Activated gamma-delta T cell (primary cell): ENCODE data around the gene UNC13B.
"Not testable (repeated sequence)": the region's sequence is repeated elsewhere in the genome, so short reads cannot be mapped to it uniquely, and the experiment has no call there.

Experiments used
- DNase-seq: peaks from one replicate; lab custom pipeline; 2025; lab: John Stamatoyannopoulos, UW

Gene UNC13B

DNA sequence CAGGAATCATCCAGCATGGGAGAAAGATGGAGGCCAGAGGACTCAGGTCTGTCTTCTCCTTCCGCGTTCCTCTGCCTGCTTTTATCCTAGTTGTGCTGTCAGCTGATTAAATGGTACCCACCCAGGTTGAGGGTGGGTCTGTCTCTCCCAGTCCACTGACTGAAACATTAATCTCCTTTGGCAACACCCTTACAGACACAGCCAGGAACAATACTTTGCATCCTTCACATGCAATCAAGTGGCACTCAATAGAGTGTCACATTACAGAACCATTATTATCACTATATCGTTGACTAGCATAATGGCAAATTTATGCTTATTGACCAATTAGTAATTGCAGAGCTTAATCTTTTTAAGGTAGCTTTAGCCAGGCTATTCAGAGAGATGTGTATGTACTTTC lies 64.8 kb downstream of the UNC13B start:
- no peak for DNase-seq

DNA sequence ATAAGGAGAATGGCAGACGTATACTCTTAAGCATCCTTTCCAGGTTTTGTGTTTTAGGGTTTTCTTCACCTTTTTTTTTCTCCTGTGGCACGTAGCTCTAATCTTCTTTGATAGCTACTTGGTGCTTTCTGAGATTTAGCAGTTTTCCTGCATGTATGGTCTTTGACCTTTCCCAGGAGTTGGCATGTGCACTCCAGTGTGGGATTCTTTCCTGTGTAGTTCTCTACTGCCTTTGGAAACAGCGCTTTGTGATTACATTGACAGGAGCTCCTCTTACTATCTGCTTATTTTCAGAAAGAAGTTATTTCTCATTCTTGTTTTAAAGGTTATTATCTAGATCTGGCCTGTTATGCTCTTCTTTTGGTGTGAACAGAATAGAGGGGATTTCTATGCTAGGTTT lies 65.5 kb downstream of the UNC13B start:
- no peak for DNase-seq

DNA sequence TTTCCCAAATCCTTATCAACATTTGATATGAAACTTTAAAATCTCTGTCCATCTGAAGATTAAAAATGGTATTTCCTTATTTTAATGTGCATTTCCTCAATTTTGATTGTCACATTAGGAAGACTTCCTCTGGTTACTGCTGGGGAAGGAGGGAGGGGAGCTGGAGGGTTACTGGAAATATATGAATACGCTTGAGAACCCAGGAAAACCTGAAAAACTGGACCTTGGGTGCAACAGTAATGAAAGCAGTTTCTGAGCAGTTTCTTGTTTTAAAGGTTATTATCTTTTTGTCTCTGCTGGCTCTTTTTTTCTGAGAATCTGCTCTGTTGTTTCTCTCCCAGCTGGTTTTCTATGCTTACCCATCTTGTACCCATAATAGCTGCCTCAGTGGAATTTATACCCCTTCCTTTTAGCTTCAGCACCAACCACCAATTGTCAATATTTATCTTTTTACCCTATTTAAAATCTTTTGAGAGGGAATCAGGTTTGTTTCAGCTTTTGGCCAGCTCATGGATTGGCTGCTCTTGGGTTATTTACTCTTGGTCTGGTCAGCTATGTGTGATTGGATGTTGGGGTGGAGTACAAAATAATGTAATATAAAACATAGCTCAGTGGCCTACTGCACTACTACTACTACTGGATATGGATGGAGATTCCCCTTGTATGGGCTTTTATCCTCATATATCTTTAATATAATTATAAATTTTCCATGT lies 67.4 kb downstream of the UNC13B start:
- no peak for DNase-seq

DNA sequence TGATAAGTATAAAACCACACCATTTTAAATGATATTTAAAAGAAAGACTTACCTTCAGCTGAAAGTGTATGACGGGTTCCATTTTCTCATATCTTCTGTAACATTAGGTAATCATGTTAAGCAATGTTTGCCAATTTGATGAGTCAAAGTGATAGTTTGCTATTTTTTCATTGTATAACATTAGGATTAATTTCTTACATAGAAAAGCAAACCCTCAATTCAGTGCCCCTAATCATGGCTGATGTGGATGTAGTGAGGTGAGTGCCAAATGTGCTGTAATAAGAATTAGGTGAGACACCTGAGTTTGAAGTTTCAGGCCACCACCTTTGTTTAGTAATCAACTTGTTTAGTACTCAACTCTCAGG lies 68.0 kb downstream of the UNC13B start:
- no peak for DNase-seq

DNA sequence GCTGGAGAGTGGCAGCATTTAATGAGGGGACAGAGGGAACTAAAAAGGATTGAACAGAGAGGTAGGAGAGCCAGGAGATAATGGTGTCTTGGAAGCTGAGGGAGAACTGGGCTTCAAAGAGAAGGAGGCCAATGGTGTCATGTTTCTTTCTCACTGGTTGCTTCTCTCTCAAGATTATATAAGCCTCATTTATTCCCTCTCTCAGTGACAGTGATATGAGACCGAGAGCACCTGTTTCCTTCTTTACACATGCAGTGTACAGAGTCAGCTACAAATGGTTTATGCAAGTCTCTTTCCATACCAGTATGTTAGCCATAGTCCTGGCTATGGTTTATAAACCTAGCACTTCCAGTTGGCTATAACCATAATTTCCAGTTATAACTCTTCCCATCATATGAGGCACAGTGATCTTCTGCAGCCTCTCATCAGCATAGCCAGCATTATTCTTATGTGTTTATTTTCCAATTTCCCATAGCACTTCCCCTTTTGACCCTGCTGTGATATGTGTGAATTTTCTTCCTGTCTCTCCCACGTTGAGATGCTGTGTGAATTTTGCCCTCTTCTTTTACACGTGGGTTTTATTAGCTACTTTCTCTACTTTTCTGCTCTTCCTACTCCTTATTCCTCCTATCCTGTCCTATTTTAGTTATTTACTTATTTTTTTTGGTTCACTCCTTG lies 71.2 kb downstream of the UNC13B start:
- DNase-seq: no peak

DNA sequence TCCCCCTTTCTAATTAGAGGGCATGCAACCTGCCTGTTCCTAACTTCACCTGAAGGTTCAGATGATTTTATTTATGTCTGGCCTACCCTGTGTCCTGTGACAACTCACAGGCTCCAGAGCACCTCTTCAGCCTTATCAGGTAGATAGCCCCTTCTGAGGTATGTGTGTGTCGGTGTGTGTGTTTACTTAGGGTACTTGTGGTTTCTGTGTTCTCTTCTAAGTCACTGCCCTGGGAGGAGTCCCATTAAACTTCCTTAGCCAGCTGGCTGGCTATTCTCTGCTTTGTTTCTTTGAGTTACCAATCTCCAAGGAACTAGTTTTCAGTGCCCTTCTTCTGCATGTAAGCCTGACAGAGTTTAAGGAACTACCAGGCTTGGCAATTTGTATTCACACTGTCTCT lies 74.9 kb downstream of the UNC13B start:
- no peak for DNase-seq

DNA sequence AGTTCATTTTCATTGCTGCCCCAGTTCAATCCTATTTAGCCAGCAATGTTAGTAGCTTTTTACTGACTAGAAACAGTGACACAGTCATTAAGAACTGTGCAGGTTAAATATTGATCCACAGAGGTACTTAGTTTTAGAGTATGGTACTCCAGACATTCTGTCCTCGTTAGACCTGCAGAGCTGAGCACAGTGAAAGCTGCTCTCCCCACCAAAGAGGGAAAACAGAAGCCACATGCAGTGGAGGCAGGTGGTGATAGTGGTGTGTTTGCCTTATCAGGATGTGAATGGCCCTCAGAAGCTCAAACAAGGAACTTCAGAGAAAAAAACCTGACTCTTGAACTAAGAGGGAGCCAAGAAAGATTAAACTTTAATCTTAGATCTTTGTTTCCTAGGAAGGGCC lies 75.5 kb downstream of the UNC13B start:
- no peak for DNase-seq

DNA sequence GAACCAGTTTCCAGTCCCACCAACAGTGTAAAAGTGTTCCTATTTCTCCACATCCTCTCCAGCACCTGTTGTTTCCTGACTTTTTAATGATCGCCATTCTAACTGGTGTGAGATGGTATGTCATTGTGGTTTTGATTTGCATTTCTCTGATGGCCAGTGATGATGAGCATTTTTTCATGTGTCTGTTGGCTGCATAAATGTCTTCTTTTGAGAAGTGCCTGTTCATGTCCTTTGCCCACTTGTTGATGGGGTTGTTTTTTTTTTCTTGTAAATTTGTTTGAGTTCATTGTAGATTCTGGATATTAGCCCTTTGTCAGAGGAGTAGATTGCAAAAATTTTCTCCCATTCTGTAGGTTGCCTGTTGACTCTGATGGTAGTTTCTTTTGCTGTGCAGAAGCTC lies 84.1 kb downstream of the UNC13B start:
- not testable (repeated sequence) for DNase-seq

DNA sequence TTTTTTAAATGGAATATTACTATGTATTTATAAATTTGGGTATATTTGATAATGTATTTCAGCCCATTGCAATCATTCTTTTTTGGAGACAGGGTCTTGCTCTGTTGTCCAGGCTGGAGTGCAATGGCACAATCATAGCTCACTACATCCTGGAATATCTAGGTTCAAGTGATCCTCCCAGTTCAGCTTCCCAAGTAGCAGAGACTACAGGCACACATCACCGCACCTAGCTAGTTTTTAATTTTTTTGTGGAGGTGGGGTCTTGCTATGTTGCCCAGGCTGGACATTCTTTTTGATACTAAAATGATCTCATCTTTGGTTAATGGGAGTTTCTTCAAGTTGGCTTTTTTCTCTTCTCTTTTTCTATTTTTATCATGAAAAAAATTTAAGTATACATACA lies 91.3 kb downstream of the UNC13B start:
- DNase-seq: no peak

DNA sequence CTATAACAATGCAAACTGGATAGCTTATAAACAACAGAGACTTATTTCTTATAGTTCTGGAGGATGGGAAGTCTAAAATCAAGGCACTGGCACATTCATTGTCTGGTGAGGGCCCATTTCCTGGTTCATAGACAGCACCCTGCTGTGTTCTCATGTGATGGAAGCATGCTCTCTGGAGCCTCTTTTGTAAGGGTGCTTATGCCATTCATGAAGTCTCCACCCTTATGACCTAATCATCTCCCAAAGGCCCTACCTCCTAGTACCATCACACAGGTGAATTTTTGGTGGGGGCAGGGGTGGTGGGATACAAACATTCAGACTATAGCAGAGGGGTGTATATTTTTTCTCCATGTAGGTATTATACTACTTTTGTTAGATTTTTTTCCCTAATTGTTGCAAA lies 92.4 kb downstream of the UNC13B start:
- DNase-seq: no peak

DNA sequence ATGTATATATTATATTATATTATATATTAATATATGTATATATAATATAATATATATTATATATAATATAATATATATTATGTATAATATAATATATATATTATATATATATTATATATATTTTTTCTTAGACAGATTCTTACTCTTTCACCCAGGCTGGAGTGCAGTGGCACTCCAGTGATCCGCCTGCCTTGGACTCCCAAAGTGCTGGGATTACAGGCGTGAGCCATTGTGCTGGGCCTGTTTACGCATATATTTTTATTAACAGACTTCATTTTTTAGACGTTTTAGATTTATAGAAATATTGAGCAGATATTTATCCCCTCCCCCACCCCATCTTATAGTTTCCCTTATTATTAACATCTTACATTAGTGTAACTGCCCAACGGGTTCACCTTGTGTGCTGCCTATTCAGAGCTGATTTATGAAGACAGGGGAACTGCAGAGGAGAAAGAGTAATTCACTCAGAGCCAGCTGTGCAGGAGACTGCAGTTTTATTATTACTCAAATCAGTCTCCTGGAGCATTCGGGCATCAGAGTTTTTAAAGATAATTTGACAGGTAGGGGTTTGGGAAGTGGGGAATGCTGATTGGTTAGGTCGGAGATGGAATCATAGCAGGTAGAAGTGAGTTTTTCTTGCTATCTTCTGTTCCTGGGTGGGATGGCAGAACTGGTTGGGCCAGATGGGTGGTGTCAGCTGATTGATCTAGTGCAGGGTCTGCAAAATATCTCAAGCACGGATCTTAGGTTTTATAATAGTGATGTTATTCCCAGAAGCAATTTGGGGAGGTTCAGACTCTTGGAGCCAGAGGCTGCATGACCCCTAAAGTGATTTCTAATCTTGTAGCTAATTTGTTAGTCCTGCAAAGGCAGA lies 93.4 kb downstream of the UNC13B start:
- DNase-seq: no peak

DNA sequence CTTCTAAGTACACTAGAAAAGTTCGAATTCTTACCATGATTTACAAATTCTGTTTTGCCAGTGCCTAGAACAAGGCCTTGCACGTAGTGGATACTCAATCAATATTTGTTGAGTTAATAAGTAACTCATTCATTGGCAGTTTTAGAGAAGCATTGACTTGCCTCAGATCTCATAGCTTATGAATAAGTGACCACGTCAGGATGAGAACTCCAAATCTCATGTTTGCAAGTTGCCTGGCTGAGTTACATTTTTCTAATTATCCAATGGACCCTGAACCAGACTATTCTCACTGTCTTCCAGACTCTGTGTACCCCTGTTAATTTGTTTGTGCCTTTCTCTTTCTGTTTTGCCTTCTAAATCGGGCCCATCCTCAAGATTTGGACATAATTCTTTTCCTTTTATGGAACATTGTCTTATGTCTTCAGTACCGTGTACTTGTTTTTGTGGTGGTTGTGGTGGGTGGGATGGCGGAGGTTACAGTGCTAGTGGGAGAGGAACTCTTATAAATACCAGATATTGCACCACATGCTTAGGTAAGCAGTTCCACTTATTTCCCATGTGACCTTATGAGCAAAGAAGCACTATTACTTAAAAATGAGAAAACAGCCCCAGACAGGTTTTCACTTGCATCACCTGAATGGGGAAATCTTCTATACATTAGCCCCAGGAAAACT lies 96.3 kb downstream of the UNC13B start:
- no peak for DNase-seq

DNA sequence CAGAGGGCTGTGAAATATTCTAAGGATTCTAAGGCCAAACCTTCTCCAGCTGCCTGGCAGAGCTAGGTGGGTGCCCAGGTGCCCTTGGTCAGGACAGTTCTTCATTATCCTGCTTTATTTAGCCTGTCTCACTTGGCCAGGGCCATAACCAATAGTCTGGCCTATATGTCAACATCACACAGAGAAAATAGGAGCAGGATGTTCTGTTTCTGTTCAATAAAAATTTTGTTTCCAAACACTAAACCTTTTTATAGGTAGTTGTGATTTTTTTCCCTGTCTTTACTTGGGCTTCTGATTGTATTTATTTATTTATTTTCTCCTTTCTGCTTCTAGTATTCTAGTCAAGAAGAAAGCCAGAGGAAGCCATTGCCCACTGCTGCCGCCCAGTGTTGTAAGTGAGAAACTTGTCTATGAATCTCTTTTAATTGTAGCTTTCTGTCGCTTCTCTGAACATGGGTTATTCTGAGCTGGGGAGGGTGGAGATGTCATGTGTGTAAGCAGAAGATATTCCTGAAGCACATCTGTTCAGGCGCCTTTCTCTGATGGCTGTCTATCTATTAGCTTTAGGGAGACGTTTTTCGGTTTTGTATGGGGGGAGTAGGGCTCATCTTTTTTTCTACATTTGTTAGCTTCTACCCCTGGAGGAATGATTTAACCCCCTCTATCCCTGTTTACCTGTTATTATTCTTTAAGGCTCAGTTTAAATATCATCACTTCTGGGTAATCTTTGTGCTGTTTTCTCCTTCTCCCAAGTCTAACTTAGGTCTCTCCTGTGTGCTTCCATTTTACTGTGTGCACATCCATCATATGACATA lies 97.1 kb downstream of the UNC13B start:
- no peak for DNase-seq

DNA sequence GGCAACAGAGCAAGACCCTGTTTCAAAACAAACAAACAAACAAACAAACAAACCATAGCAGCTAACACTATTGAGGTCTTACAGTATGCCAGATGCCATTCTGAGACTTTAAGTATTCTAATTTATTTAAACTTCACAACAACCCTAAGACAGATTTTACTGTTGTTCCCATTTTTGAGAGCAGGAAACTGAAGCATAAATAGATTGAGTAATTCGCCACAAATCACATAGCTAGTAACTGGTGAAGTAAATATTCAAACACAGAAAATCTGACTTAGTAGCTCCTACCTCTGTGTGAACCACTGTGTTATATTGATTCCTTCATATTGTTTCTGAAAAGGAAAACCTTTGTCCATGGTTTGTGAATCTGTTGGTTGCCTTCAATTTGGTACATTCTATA lies 98.4 kb downstream of the UNC13B start:
- DNase-seq: no peak

DNA sequence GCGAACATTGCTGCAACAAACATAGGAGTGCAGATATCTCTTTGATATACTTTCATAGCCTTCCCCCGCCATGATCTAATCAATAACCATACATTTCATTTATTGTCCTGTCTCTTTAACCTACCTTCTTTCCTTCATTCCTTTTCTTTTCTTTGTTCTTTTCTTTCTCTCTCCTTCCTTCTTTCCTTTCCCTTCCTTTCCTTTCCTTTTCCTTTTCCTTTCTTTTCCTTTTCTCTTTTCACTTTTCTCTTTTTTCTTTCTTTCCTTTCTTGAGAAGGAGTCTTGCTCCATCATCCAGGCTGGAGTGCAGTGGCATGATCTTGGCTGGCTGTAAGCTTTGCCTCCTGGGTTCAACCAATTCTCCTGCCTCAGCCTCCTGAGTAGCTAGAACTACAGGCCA lies 100.3 kb downstream of the UNC13B start:
- no peak for DNase-seq

DNA sequence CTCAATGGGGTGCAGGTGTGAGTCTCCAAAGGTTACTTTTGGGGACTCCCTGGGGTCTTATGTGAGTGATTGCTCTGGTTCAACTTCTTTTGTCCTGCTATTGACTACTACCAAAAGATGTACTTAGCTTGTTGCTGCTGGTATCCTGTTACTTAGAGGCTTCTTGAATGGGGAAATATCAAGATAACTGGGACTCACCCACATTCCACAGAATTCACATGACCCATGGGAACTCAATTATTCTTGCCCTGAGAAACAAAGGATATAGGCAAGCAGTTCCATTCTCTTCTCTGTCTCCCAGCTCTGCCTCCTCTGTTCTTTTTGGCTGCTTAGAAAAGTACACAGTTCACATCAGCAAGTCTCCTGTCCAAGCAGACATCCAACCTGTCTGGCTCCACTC lies 105.9 kb downstream of the UNC13B start:
- no peak for DNase-seq

DNA sequence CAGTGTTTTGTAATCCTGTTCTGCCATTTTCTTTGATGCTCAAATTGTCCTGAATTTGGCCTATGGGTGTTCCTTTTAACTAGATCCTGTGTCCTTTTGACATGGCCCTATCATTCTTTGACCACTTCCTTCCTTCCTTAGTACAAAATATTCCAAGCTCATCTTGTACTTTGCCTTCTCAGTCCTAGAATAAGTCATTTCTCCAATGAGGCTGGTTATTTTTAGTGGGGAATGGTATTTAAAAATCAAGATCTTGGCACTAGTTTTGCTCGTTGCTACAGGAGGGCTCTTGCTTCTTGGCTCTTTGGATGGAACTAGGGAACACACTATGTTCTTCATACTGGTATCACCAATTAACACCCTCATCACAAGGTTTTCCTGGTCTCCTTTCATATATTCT lies 108.1 kb downstream of the UNC13B start:
- no peak for DNase-seq

DNA sequence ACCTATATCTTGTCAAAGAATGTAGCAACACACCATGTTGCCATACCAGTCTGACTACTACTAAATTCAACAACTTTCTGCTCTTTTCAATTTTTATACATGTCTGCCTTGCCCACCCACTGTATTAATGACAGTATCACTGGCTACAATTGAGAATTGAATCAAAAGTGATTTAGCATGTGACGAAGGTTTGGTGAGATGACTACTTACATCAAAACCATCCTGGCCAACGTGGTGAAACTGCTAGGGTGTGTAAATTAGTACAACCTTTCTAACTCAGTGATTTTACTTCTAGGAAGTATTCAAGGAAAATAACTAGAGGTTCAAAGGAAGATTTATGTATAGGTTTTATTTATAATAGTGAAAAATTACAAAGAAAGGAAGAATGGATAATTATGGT lies 109.8 kb downstream of the UNC13B start:
- no peak for DNase-seq

DNA sequence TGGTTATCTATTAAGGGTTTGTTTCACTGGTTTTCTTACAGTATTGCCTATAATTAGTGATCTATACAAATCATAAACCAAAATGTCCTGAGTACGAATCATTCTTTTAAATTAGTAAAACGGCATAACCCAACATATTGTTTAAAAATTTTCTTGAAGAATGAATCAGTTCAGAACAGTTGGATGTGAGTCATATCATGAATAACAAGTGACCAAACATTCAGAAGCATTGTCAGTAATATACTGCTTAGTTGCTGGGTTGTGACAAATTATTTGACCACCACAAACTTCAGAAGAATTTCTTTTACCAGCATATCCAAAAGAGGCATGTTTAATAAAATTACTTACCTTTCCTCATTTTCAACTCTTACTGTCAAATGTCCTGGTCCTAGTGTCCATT lies 111.2 kb downstream of the UNC13B start:
- DNase-seq: no peak

DNA sequence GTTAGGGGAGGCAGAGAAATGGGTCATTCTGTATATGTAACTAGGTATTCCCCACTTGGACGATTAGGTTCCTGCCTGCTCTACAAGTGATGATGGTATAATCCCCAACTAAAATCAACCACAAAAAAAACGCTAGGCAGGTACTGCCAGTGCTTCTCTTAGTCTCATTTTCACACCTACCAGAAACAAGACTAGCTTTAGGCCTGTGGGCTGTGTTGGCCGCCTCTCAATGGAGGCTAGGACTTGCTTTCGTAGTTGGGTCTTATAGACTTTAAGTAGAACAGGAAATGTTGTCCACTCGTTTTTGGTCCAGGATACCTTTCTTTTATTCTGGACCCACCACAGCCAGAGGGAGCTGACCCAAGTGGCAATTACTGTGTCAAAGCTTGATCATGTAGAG lies 111.8 kb downstream of the UNC13B start:
- no peak for DNase-seq

DNA sequence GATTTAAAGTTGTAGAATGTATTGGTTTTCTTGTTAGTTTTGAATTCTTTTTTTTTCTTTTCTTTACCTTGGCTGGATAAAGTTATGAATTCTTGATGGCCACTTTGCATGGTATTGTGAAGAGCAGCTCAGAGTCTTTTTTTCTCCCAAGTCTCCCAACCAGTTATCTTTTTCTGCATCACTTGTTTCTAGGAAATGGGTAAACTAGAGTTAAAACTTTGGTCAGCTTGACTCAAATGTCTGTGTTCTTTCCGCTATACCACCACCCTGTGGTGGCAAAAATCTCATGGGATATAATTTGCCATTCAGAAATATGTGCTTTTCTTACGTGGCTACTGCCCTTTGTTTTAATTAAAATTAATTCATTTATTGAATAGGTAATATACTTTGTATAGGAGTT lies 113.2 kb downstream of the UNC13B start:
- DNase-seq: no peak

DNA sequence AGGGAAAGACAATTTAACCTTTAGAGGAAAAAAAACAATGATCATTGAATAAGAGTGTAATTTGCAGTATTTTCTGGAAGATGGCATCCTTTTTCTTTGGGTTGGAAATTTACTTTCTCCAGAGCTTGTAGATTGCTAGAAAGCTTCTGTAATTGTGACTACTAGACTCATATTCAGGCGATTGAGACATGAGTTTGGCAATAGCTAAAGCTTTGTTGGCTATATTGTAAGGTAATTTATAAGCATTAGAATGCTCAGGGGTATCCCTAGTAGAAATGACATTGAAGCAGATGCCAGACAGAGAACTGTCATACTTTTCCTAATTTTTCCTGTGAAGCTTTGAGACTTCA lies 115.3 kb downstream of the UNC13B start:
- DNase-seq: no peak
